ACC112 (cell line): ENCODE data around the gene NTM.

ENCODE experiments used
- H2AFZ ChIP-seq: fragments of 200-600 bp; sonication (generic); one replicate; pipeline ENCODE4 v1.6.0; 2017; ENCODE audit warnings: antibody characterized with exemption, low read length; ENCODE audit not compliant: unreplicated experiment
- H3K27ac ChIP-seq: fragments of 200-600 bp; sonication (generic); 2 replicates; pipeline ENCODE4 v1.5.1; 2014; ENCODE audit warnings: low read depth, mild to moderate bottlenecking, antibody characterized with exemption, low read length, moderate library complexity
- H3K27me3 ChIP-seq: fragments of 200-600 bp; sonication (generic); 2 replicates; pipeline ENCODE4 v1.6.1; 2014; ENCODE audit warnings: mild to moderate bottlenecking, antibody characterized with exemption, low read length, moderate library complexity, mixed read lengths; ENCODE audit not compliant: insufficient read depth
- H3K36me3 ChIP-seq: fragments of 200-600 bp; sonication (generic); 2 replicates; pipeline ENCODE4 v1.6.1; 2016; ENCODE audit warnings: mild to moderate bottlenecking, antibody characterized with exemption, low read length, moderate library complexity, mixed read lengths; ENCODE audit not compliant: insufficient read depth
- H3K4me1 ChIP-seq: fragments of 200-600 bp; sonication (generic); one replicate; pipeline ENCODE4 v1.6.1; 2016; ENCODE audit warnings: low read length, mixed read lengths; ENCODE audit not compliant: insufficient read depth, unreplicated experiment, control insufficient read depth
- H3K4me3 ChIP-seq: fragments of 200-600 bp; sonication (generic); 2 replicates; pipeline ENCODE4 v1.5.1; 2014; ENCODE audit warnings: mild to moderate bottlenecking, low read depth, low read length
- H3K79me2 ChIP-seq: fragments of 200-600 bp; sonication (generic); one replicate; pipeline ENCODE4 v1.6.0; 2016; ENCODE audit warnings: low read length; ENCODE audit not compliant: control insufficient read depth, unreplicated experiment, insufficient read depth

Gene NTM

GRCh38 chr11:131597890-131598289 lies 227.5 kb downstream of the NTM start:
- Histone ChIP-seq H3K36me3 (no peaks in the 10 kb centered on the region), H3K4me3 (no peak overlapping the region), H3K4me1 (no peaks in the 10 kb centered on the region), H3K79me2 (no peaks in the 10 kb centered on the region), H2AFZ (no peak overlapping the region), H3K27ac (no peak overlapping the region), H3K27me3 (no peaks in the 10 kb centered on the region)

- no peak overlapping the region for H2AFZ ChIP-seq
- H3K79me2 ChIP-seq = no peaks in the 10 kb centered on the region
- no peaks in the 10 kb centered on the region for H3K4me1 ChIP-seq
- no peak overlapping the region for H3K4me3 ChIP-seq
- no peak overlapping the region for H3K27ac ChIP-seq
- H3K36me3 ChIP-seq = no peaks in the 10 kb centered on the region
- H3K27me3 ChIP-seq = no peaks in the 10 kb centered on the region
These were observed 227.9 kb downstream of the NTM start for GRCh38 chr11:131598305-131598704.

- H3K79me2 ChIP-seq = no peaks in the 10 kb centered on the region
- no peaks in the 10 kb centered on the region for H3K36me3 ChIP-seq
- H3K27ac ChIP-seq = no peak overlapping the region
- no peaks in the 10 kb centered on the region for H3K27me3 ChIP-seq
- H3K4me1 ChIP-seq = no peaks in the 10 kb centered on the region
- H2AFZ ChIP-seq = no peak overlapping the region
- H3K4me3 ChIP-seq = no peak overlapping the region
These were observed 228.9 kb downstream of the NTM start for GRCh38 chr11:131599285-131599684.

GRCh38 chr11:131600628-131601027 lies 230.2 kb downstream of the NTM start:
- Histone ChIP-seq H3K4me3 (no peak overlapping the region), H3K36me3 (no peaks in the 10 kb centered on the region), H3K27ac (no peak overlapping the region), H3K79me2 (no peaks in the 10 kb centered on the region), H2AFZ (no peak overlapping the region), H3K27me3 (no peaks in the 10 kb centered on the region), H3K4me1 (no peaks in the 10 kb centered on the region)

GRCh38 chr11:131601586-131601985 lies 231.2 kb downstream of the NTM start:
- Histone ChIP-seq H3K36me3 (no peaks in the 10 kb centered on the region), H3K27me3 (no peaks in the 10 kb centered on the region), H3K79me2 (no peaks in the 10 kb centered on the region), H3K27ac (no peak overlapping the region), H3K4me3 (no peak overlapping the region), H2AFZ (no peak overlapping the region), H3K4me1 (no peaks in the 10 kb centered on the region)

GRCh38 chr11:131602431-131602830 lies 232.0 kb downstream of the NTM start:
- no peaks in the 10 kb centered on the region for H3K79me2 ChIP-seq
- no peak overlapping the region for H3K4me3 ChIP-seq
- H3K27me3 ChIP-seq = no peaks in the 10 kb centered on the region

GRCh38 chr11:131606811-131607335 lies 236.5 kb downstream of the NTM start:
- no peak overlapping the region for H3K4me3 ChIP-seq
- no peaks in the 10 kb centered on the region for H3K79me2 ChIP-seq
- no peaks in the 10 kb centered on the region for H3K4me1 ChIP-seq
- no peaks in the 10 kb centered on the region for H3K27me3 ChIP-seq
- no peak overlapping the region for H2AFZ ChIP-seq
- no peaks in the 10 kb centered on the region for H3K36me3 ChIP-seq
- H3K27ac ChIP-seq = no peak overlapping the region

More at GRCh38 chr11:131602431-131602830, 232.0 kb downstream of the NTM start:
- Histone ChIP-seq H3K4me1 (no peaks in the 10 kb centered on the region), H3K27ac (no peak overlapping the region), H2AFZ (no peak overlapping the region), H3K36me3 (no peaks in the 10 kb centered on the region)

- Histone ChIP-seq H3K27ac (no peak overlapping the region), H3K36me3 (no peaks in the 10 kb centered on the region), H2AFZ (no peak overlapping the region), H3K27me3 (no peaks in the 10 kb centered on the region), H3K79me2 (no peaks in the 10 kb centered on the region), H3K4me3 (no peak overlapping the region), H3K4me1 (no peaks in the 10 kb centered on the region)
These were observed 238.9 kb downstream of the NTM start for GRCh38 chr11:131609337-131609736.

GRCh38 chr11:131609921-131610320 lies 239.5 kb downstream of the NTM start:
- H3K36me3 ChIP-seq = no peaks in the 10 kb centered on the region
- H2AFZ ChIP-seq = no peak overlapping the region
- no peaks in the 10 kb centered on the region for H3K27me3 ChIP-seq
- no peak overlapping the region for H3K27ac ChIP-seq
- H3K79me2 ChIP-seq = no peaks in the 10 kb centered on the region
- H3K4me3 ChIP-seq = no peak overlapping the region
- no peaks in the 10 kb centered on the region for H3K4me1 ChIP-seq

GRCh38 chr11:131611322-131611721 lies 240.9 kb downstream of the NTM start:
- Histone ChIP-seq H3K27me3 (no peaks in the 10 kb centered on the region), H3K27ac (no peak overlapping the region), H3K4me3 (no peak overlapping the region), H3K79me2 (no peaks in the 10 kb centered on the region), H2AFZ (no peak overlapping the region), H3K4me1 (no peaks in the 10 kb centered on the region), H3K36me3 (no peaks in the 10 kb centered on the region)

- no peaks in the 10 kb centered on the region for H3K27me3 ChIP-seq
- H3K4me1 ChIP-seq = no peaks in the 10 kb centered on the region
- no peak overlapping the region for H3K27ac ChIP-seq
- H3K4me3 ChIP-seq = no peak overlapping the region
- H3K79me2 ChIP-seq = no peaks in the 10 kb centered on the region
- H2AFZ ChIP-seq = no peak overlapping the region
- H3K36me3 ChIP-seq = no peaks in the 10 kb centered on the region
These were observed 242.1 kb downstream of the NTM start for GRCh38 chr11:131612533-131612932.
